ENCODE data around the gene DMRTA1. TPM values are rescaled to one million over a fixed set of nuclear protein-coding genes. Genes with fewer than 3 reads are reported as not detected.
"Not testable (repeated sequence)": the region's sequence is repeated elsewhere in the genome, so short reads cannot be mapped to it uniquely, and the experiment has no call there.

The DMRTA1 gene
- total and polyA plus RNA-seq, 2 experiments from 2014 or later: 0.53 to 1.6 TPM

GRCh38 chr9:22427226-22427880 lies 19.3 kb upstream of the DMRTA1 start:
- 69% methylated on average over 5 of the region's 5 CpGs for WGBS (ENCODE audit: low lambda C conversion rate, missing lambda C conversion rate)
- no peak overlapping the region for H2AFZ ChIP-seq
- H3K4me2 ChIP-seq: no peak overlapping the region
- H3K4me3 ChIP-seq: no peak overlapping the region
- no peaks in the 10 kb centered on the region for H3K4me1 ChIP-seq (ENCODE audit: insufficient read depth)
- no peak for TF ChIP-seq CTCF (IDR thresholded peaks at IDR 0.05; ENCODE audit: poor library complexity)
- TF ChIP-seq EZH2phosphoT487 (IDR thresholded peaks at IDR 0.05; ENCODE audit: low read depth, severe bottlenecking, unreplicated experiment): no peak
- no peak for TF ChIP-seq EZH2 (IDR thresholded peaks at IDR 0.05; ENCODE audit: borderline replicate concordance)
- H3K27ac ChIP-seq: no peak overlapping the region
- peaks cover 6% of the 10 kb centered on the region for H3K27me3 ChIP-seq
- no peaks in the 10 kb centered on the region for H3K79me2 ChIP-seq
- H3K9me2 ChIP-seq (replicated peaks; ENCODE audit: insufficient read depth): no peaks in the 10 kb centered on the region
- DNase-seq (ENCODE audit: low spot score): no peak
- H3K9me3 ChIP-seq (ENCODE audit: low read depth): no peaks in the 10 kb centered on the region
- no peaks in the 10 kb centered on the region for H3K36me3 ChIP-seq (replicated peaks; ENCODE audit: insufficient read depth, low read depth)
- no peaks in the 10 kb centered on the region for H4K20me1 ChIP-seq (ENCODE audit: insufficient read depth, poor library complexity, severe bottlenecking)

- Histone ChIP-seq H3K4me3 (no peak overlapping the region), H3K36me3 (replicated peaks; ENCODE audit: insufficient read depth, low read depth) (no peaks in the 10 kb centered on the region), H3K4me1 (ENCODE audit: insufficient read depth) (no peaks in the 10 kb centered on the region), H4K20me1 (ENCODE audit: insufficient read depth, poor library complexity, severe bottlenecking) (no peaks in the 10 kb centered on the region), H3K27ac (no peak overlapping the region), H3K79me2 (no peaks in the 10 kb centered on the region), H3K9me3 (ENCODE audit: low read depth) (no peaks in the 10 kb centered on the region), H3K4me2 (no peak overlapping the region), H2AFZ (no peak overlapping the region), H3K27me3 (peaks cover 9% of the 10 kb centered on the region), H3K9me2 (replicated peaks; ENCODE audit: insufficient read depth) (no peaks in the 10 kb centered on the region)
- no peak for TF ChIP-seq EZH2 (IDR thresholded peaks at IDR 0.05; ENCODE audit: borderline replicate concordance)
- no peak for TF ChIP-seq CTCF (IDR thresholded peaks at IDR 0.05; ENCODE audit: poor library complexity)
- no peak for TF ChIP-seq EZH2phosphoT487 (IDR thresholded peaks at IDR 0.05; ENCODE audit: low read depth, severe bottlenecking, unreplicated experiment)
- WGBS (ENCODE audit: low lambda C conversion rate, missing lambda C conversion rate): 98% methylated on average over 14 of the region's 15 CpGs
- no peak for DNase-seq (ENCODE audit: low spot score)
Observed at GRCh38 chr9:22433691-22434090, 12.9 kb upstream of the DMRTA1 start.

- H3K27me3 ChIP-seq; DNase-seq (ENCODE audit: low spot score); H3K9me3 ChIP-seq (ENCODE audit: low read depth); H3K27ac ChIP-seq; H4K20me1 ChIP-seq (ENCODE audit: insufficient read depth, poor library complexity, severe bottlenecking); H2AFZ ChIP-seq; H3K79me2 ChIP-seq; H3K4me3 ChIP-seq; H3K9me2 ChIP-seq (replicated peaks; ENCODE audit: insufficient read depth); H3K4me1 ChIP-seq (ENCODE audit: insufficient read depth); H3K4me2 ChIP-seq; H3K36me3 ChIP-seq (replicated peaks; ENCODE audit: insufficient read depth, low read depth): not testable (repeated sequence)
- 64% methylated on average over 3 of the region's 3 CpGs for WGBS (ENCODE audit: low lambda C conversion rate, missing lambda C conversion rate)
Observed at GRCh38 chr9:22435252-22435651, 11.4 kb upstream of the DMRTA1 start.

GRCh38 chr9:22437461-22438067 lies 9.1 kb upstream of the DMRTA1 start:
- not testable (repeated sequence) for H3K4me3 ChIP-seq; H3K27ac ChIP-seq; H3K9me3 ChIP-seq (ENCODE audit: low read depth); DNase-seq (ENCODE audit: low spot score); H3K9me2 ChIP-seq (replicated peaks; ENCODE audit: insufficient read depth); H3K4me1 ChIP-seq (ENCODE audit: insufficient read depth); H3K27me3 ChIP-seq; H3K79me2 ChIP-seq; H4K20me1 ChIP-seq (ENCODE audit: insufficient read depth, poor library complexity, severe bottlenecking); H3K36me3 ChIP-seq (replicated peaks; ENCODE audit: insufficient read depth, low read depth); H2AFZ ChIP-seq; H3K4me2 ChIP-seq
- 80% methylated on average over 8 of the region's 8 CpGs for WGBS (ENCODE audit: low lambda C conversion rate, missing lambda C conversion rate)

Data from hepatocyte (in vitro differentiated cells).